HG03469 (cell line): ENCODE data around the gene RUNX2.
"Not testable (repeated sequence)": the region's sequence is repeated elsewhere in the genome, so short reads cannot be mapped to it uniquely, and the experiment has no call there.

ENCODE experiments used
- ATAC-seq: cut with Tn5 transposase; IDR thresholded peaks from one replicate; pipeline ENCODE4 v1.9.1; 2021; ENCODE audit warnings: mild to moderate bottlenecking, moderate library complexity, moderate number of reproducible peaks; ENCODE audit not compliant: unreplicated experiment

The RUNX2 gene

GRCh38 chr6:45450132-45450531 is 122.0 kb downstream of the RUNX2 start:
- ATAC-seq = no peak

GRCh38 chr6:45450831-45451230 is 122.7 kb downstream of the RUNX2 start:
- no peak for ATAC-seq

- no peak for ATAC-seq
Observed at GRCh38 chr6:45454008-45454911, 126.1 kb downstream of the RUNX2 start.

GRCh38 chr6:45455408-45455807 is 127.3 kb downstream of the RUNX2 start:
- no peak for ATAC-seq

GRCh38 chr6:45457141-45457540 is 129.0 kb downstream of the RUNX2 start:
- ATAC-seq = no peak

GRCh38 chr6:45458672-45459071 is 130.5 kb downstream of the RUNX2 start:
- ATAC-seq = no peak

DNA sequence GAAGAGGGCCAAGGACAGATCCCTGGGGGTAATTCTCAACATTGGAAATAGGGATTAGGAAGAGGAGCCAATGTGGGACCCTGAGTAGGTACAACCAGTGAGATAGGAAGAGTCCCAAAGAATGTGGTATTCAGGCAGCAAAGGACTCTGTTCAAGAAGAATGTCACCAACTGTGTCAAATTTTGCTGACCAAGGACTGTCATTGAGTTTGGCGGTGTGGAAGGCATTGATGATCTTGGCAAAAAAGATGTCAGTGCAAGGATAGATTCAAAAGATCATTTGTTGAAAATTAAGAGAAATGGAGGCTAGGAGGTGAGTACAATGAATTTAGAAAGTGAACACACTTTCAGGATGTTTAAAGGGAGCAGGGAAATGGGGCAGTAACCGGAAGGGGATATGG is 132.0 kb downstream of the RUNX2 start:
- ATAC-seq = no peak

DNA sequence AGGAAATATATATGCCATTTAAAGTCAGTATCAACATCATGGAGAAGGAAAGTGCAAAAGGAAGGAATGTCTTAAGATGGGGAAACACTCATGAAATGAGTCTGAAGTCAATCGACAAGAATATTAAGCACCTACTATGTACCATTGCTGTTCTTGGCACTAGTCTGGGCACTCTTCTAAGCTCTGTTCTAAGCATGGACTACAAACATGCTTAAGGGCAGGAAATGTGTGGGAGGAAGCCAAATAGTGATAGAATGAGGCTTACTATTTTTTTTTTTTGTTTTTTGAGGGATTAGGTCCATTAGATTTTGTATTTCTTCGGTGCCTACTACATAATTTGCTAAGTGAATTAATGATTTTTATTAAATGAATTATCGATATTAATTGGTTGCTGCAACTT is 133.4 kb downstream of the RUNX2 start:
- no peak for ATAC-seq

GRCh38 chr6:45462190-45463134 is 134.3 kb downstream of the RUNX2 start:
- ATAC-seq = no peak

DNA sequence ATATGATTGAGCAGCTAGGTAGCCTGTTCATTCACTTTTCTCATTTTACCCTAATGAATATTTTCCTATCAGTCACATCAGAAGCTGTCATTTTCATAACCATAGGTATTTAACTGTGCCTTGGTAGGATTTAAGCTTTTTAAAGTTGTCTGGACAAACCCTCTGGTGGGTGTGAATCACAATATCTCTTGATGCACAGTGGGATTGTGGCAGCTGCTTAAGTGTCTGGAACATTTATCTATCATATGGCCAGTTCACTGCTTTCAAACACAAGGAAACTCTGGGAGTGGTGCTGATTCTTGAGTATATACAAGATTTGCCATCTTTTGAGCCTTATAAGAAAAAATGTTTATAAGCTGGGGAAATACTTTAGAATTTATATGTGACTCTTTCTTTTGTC is 136.6 kb downstream of the RUNX2 start:
- ATAC-seq = no peak

GRCh38 chr6:45466686-45467085 is 138.6 kb downstream of the RUNX2 start:
- ATAC-seq = no peak

GRCh38 chr6:45467417-45467816 is 139.3 kb downstream of the RUNX2 start:
- ATAC-seq = not testable (repeated sequence)

GRCh38 chr6:45467853-45468252 is 139.7 kb downstream of the RUNX2 start:
- no peak for ATAC-seq

DNA sequence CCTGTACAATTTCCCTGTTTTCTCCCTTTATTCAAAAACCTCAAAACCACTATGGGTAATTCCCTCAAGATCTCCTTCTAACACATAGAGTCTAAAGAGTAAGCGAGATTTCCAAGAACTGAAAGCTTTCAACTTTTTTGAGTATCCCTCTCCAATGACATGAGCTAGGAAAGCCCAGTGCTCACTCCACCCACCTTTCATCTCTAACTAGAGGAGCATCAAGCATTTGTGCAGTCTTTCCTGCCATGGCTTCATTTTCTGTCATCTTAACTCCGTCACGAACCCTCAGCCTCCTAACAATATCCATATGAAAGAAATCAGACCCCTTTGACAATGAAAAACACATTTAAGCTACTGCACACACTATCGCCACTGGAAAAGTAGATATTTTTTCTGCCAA is 141.5 kb downstream of the RUNX2 start:
- ATAC-seq = no peak

DNA sequence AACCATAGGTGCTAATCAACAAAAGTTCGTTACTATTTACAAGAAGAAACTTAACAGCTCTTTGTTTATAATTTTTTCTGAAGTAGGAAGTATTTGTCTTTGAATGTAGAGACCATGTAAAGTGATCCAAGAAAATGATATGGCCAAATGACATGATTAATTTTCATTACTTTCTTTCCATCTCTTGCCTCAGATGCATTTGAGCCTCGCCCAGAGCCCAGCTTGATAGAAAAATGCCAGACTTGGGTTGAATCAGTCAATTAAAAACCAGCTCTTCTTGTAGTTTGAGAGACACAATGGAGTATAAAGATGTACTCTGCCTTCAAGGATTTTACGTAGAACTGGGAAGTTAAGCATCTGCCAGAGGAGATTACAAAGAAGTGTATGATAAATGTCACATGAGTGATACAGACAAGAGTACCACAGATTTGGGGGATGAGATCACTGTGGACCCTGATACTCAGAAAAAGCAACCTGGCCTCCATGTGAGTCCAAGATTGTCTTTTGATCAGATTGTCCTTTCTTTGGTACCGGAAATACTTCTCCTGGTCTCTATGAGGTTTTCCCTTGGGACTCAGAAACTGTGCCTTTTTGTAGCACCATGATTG is 142.1 kb downstream of the RUNX2 start:
- no peak for ATAC-seq

- ATAC-seq = no peak
Observed at GRCh38 chr6:45472382-45472781, 144.3 kb downstream of the RUNX2 start.

- no peak for ATAC-seq
Observed at GRCh38 chr6:45473121-45473993, 145.2 kb downstream of the RUNX2 start.

GRCh38 chr6:45474376-45474775 is 146.2 kb downstream of the RUNX2 start:
- ATAC-seq = no peak

GRCh38 chr6:45476341-45476740 is 148.2 kb downstream of the RUNX2 start:
- no peak for ATAC-seq

- no peak for ATAC-seq
Observed at GRCh38 chr6:45477278-45477677, 149.1 kb downstream of the RUNX2 start.
